HPDE6-E6E7 (cell line): ENCODE data around the gene WDR26.

ENCODE experiments used
- DNase-seq: peaks from one replicate; pipeline ENCODE4 v3.0.0; 2011; ENCODE audit warnings: missing footprints; ENCODE audit errors: extremely low spot score

WDR26 gene

GRCh38 chr1:224393294-224393693 lies 41.3 kb downstream of the WDR26 start:
- no peak for DNase-seq

GRCh38 chr1:224392411-224393249 lies 42.0 kb downstream of the WDR26 start:
- DNase-seq: no peak

GRCh38 chr1:224390517-224390916 lies 44.1 kb downstream of the WDR26 start:
- DNase-seq: no peak

GRCh38 chr1:224387943-224388342 lies 46.7 kb downstream of the WDR26 start:
- DNase-seq: no peak

GRCh38 chr1:224387302-224387912 lies 47.2 kb downstream of the WDR26 start:
- DNase-seq: no peak

- no peak for DNase-seq
These were observed 51.4 kb downstream of the WDR26 start for GRCh38 chr1:224383218-224383617.

- DNase-seq: no peak
These were observed 52.6 kb downstream of the WDR26 start for GRCh38 chr1:224381880-224382548.

- DNase-seq: no peak
These were observed 54.6 kb downstream of the WDR26 start for GRCh38 chr1:224380003-224380402.

- no peak for DNase-seq
These were observed 55.6 kb downstream of the WDR26 start for GRCh38 chr1:224378855-224379631.

GRCh38 chr1:224377676-224378006 lies 57.0 kb downstream of the WDR26 start:
- peak; percentile 34 for DNase-seq

- DNase-seq: no peak
These were observed 59.5 kb downstream of the WDR26 start for GRCh38 chr1:224375059-224375458.

GRCh38 chr1:224373008-224373590 lies 61.5 kb downstream of the WDR26 start:
- no peak for DNase-seq

GRCh38 chr1:224368409-224368808 lies 66.2 kb downstream of the WDR26 start:
- no peak for DNase-seq

GRCh38 chr1:224359207-224359606 lies 75.4 kb downstream of the WDR26 start:
- DNase-seq: no peak

- no peak for DNase-seq
These were observed 76.4 kb downstream of the WDR26 start for GRCh38 chr1:224358237-224358636.

GRCh38 chr1:224357626-224358124 lies 76.9 kb downstream of the WDR26 start:
- no peak for DNase-seq

GRCh38 chr1:224356685-224357625 lies 77.6 kb downstream of the WDR26 start, which contains the start of gene CNIH4:
CNIH4 (plus strand) TSS chr1:224356879; CDS start chr1:224356925, 46 bp downstream.
- peak; percentile 98 for DNase-seq

GRCh38 chr1:224353975-224354925 lies 80.3 kb downstream of the WDR26 start:
- no peak for DNase-seq
